ENCODE results near the gene DGKZ. TPM values are rescaled to one million over a fixed set of nuclear protein-coding genes. Genes with fewer than 3 reads are reported as not detected.

Gene DGKZ
- total RNA-seq, 1 experiment from 2014 or later = 115 TPM

- DNase-seq (ENCODE audit: low read depth) = no peak
These were observed 33.2 kb downstream of the DGKZ start for GRCh38 chr11:46380340-46381047.

DNA sequence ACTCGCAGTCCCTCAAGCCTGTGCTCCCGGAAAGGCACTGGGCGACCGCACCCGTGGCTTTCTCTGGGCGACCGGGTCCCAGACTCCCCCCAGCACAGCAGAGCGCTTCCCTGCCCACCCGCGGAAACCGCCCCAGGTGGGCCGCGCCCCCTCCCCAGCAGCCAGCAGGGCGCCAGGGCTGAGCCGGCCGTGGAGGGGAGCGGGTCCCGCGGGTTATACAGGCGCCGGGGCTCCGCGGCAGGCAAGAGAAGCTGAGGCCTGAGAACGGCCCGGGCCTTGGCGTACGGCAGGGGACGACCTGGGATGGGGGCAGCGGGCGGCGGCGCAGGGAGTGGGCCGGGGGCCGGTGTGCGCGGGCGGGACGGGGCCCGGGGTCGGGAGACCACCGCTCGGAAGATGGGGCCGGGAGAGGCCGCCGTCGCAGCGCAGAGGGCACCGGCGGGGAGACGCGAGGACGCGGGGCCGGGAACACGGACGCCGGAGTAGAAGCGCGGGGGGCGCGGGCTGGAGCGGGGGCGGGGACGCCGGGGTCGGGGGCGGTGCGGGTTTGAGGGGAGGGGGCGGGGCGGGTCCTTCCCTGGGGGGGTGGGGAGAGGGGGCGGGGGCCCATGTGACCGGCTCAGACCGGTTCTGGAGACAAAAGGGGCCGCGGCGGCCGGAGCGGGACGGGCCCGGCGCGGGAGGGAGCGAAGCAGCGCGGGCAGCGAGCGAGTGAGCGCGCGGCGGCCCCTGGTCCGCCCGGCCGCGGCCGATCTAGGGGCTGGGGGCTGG, 34.0 kb downstream of the DGKZ start, which contains the start of gene MDK:
TSS of gene MDK (plus strand) at position 622 of the 771 bp plus-strand sequence. CDS start 389 bp downstream, outside the sequence.
- DNase-seq (ENCODE audit: low read depth) = no peak

- no peak for DNase-seq (ENCODE audit: low read depth)
These were observed 34.8 kb downstream of the DGKZ start for GRCh38 chr11:46381819-46382645.

- peak; percentile 34 for DNase-seq (ENCODE audit: low read depth)
These were observed 35.6 kb downstream of the DGKZ start for GRCh38 chr11:46382646-46383403.

GRCh38 chr11:46383404-46383758, 36.1 kb downstream of the DGKZ start:
- no peak for DNase-seq (ENCODE audit: low read depth)

- DNase-seq (ENCODE audit: low read depth) = no peak
These were observed 36.9 kb downstream of the DGKZ start for GRCh38 chr11:46383974-46384701.

- DNase-seq (ENCODE audit: low read depth) = no peak
These were observed 38.1 kb downstream of the DGKZ start for GRCh38 chr11:46385169-46386004.

GRCh38 chr11:46386005-46386578, 38.8 kb downstream of the DGKZ start:
- DNase-seq (ENCODE audit: low read depth) = no peak

DNA sequence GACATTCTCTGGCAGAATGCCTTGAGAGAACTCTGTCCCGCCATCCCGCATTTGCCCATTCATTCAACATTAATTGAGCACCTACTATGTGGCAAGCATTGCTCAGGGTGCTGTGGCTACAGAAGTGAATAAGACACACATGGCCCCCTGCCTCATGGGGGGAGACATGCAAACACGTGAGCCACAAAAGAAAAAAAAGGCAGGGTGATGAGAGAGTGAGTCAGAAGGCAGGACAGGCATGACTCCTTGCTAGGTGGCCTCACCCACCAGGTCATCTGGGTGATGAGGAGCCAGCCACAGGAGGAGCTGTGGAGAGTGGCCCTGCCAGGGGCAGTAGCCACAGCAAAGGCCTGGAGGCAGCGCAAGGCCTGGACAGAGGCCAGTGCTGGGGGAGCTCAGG, 39.4 kb downstream of the DGKZ start:
- peak; percentile 77 for DNase-seq (ENCODE audit: low read depth)

- no peak for DNase-seq (ENCODE audit: low read depth)
These were observed 40.2 kb downstream of the DGKZ start for GRCh38 chr11:46387456-46387855.

GRCh38 chr11:46387919-46388618, 40.8 kb downstream of the DGKZ start:
- no peak for DNase-seq (ENCODE audit: low read depth)

DNA sequence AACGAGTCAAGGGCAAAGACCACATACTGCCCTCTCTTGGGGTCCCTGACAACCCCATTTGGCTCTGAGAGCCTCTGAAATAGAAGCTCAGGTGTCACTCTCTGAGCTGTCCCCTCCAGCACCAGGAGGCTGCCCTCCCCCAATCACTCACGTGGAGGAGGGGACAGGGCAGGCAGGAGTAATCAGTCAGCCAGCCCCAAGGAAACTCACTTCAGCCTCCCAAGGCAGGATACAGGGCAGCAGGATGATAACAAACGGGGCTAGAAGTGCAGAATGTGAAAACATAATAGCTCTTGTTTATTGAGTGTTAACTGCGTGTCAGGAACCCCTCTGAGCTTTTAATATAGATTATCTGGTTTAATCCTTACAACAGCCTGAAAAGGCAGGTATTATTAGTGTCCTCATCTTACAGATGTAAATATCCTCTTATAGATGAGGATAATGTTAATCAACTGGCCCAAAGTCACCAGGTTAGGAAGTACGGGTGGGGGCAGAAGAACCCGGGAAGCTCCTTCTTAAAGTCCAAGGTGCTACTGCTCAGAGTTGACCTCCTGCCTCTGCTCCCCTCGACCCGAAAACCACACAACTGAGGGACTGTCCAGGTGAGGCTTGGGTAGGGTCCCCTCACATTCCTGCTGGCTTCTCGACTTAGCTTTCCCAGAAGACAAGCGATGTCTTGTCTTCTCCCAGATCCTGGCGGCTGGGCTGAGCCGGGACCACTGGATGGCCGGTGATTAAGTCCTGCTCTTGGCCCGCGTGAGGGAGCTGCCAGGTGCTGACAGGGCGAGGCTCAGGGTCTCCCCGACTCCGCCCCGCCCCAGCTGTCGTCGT, 41.6 kb downstream of the DGKZ start:
- no peak for DNase-seq (ENCODE audit: low read depth)

- peak; percentile 73 for DNase-seq (ENCODE audit: low read depth)
These were observed 42.4 kb downstream of the DGKZ start for GRCh38 chr11:46389450-46390330.

DNA sequence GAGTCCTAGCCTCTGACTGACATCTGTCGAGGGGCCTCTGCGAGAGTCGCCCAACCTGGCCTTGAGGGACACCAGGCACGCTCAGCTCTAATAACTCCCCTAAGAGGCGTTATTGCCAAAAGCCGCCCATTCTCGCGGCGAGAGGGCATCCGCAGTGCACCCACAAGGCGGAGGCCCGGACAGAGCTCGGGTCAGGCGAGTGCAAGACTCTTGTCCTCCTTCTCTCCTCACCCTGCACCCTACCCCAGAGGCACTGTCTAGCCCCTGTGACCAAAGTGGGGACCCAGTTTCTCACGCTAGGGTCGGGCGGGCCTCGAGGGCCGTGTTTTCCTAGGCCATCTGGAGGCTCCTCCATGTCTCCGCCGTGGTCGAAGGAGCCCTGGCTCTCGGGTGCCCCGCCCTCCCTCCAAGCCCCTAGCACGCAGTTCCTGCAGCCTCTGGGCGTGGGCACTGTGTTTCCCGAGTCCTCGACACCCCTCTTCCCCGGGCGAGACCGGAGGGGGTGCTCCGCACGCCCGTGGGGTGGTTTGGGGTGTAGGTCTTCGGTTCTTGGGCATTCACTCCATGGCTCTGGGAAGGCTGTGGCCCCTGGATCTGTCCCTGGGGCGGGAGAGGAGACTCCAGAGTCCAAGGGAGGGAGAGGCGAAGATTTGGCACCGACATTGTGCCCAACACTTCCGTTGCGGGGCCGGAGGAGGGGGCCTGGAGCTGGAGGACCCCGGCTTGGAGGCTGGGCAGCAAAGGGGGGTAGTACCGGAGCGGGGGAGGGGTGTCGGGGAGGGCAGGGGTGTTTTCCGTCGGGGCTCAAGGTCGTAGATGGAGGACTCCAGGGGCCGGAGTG, 43.3 kb downstream of the DGKZ start:
- DNase-seq (ENCODE audit: low read depth) = no peak

- DNase-seq (ENCODE audit: low read depth) = no peak
These were observed 43.9 kb downstream of the DGKZ start for GRCh38 chr11:46391186-46391577.

Data from HT1080 (cell line).